ENCODE measurements around the gene CDON. TPM values are rescaled to one million over a fixed set of nuclear protein-coding genes. Genes with fewer than 3 reads are reported as not detected.

The CDON gene
- polyA plus RNA-seq, 1 of the 3 experiments (the other 2 are of a cell fraction): 3.7 TPM

DNA sequence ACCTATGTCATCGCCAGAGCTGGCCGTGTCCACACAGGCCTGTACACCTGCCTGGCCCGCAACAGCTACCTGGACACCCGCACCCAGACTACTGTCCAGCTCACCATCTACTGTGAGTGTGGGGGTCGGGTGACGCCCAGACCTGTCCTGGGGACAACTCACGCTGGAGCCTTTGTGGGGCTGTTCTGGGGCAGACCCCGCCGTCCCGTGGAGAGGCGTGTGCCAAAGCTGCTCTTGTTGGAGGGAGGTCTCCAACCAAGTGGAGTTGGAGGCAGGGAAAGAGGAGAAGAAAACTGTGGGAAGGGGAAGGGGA is 112.5 kb downstream of the CDON start:
- TF ChIP-seq TCF12 (IDR thresholded peaks at IDR 0.05) (no peak), RAD21 (IDR thresholded peaks at IDR 0.05; ENCODE audit: low read length) (no peak), FOXM1 (IDR thresholded peaks at IDR 0.05; ENCODE audit: low read depth) (no peak), CTCF (IDR thresholded peaks at IDR 0.05) (no peak), RCOR1 (IDR thresholded peaks at IDR 0.05; ENCODE audit: low read length) (no peak), GATA2 (CRISPR knock-in tag; IDR thresholded peaks at IDR 0.05) (no peak), FOXJ3 (CRISPR knock-in tag; IDR thresholded peaks at IDR 0.05) (no peak), PBX3 (IDR thresholded peaks at IDR 0.05) (no peak), POLR2AphosphoS5 (IDR thresholded peaks at IDR 0.05; ENCODE audit: low read depth, low read length) (no peak), YY1 (IDR thresholded peaks at IDR 0.05; ENCODE audit: low read depth) (no peak), MAX (IDR thresholded peaks at IDR 0.05; ENCODE audit: low read depth) (no peak), SMC3 (IDR thresholded peaks at IDR 0.05; ENCODE audit: low read depth, low read length) (no peak), SIN3A (IDR thresholded peaks at IDR 0.05; ENCODE audit: borderline replicate concordance, low read depth, low read length) (no peak), RFX5 (IDR thresholded peaks at IDR 0.05; ENCODE audit: low read length) (no peak), NFIC (IDR thresholded peaks at IDR 0.05; ENCODE audit: borderline replicate concordance) (no peak), USF2 (IDR thresholded peaks at IDR 0.05; ENCODE audit: borderline replicate concordance, low read depth, low read length) (no peak), EZH2phosphoT487 (IDR thresholded peaks at IDR 0.05; ENCODE audit: borderline replicate concordance, low read depth) (no peak)
- TF ChIP-seq, protein P1, sequence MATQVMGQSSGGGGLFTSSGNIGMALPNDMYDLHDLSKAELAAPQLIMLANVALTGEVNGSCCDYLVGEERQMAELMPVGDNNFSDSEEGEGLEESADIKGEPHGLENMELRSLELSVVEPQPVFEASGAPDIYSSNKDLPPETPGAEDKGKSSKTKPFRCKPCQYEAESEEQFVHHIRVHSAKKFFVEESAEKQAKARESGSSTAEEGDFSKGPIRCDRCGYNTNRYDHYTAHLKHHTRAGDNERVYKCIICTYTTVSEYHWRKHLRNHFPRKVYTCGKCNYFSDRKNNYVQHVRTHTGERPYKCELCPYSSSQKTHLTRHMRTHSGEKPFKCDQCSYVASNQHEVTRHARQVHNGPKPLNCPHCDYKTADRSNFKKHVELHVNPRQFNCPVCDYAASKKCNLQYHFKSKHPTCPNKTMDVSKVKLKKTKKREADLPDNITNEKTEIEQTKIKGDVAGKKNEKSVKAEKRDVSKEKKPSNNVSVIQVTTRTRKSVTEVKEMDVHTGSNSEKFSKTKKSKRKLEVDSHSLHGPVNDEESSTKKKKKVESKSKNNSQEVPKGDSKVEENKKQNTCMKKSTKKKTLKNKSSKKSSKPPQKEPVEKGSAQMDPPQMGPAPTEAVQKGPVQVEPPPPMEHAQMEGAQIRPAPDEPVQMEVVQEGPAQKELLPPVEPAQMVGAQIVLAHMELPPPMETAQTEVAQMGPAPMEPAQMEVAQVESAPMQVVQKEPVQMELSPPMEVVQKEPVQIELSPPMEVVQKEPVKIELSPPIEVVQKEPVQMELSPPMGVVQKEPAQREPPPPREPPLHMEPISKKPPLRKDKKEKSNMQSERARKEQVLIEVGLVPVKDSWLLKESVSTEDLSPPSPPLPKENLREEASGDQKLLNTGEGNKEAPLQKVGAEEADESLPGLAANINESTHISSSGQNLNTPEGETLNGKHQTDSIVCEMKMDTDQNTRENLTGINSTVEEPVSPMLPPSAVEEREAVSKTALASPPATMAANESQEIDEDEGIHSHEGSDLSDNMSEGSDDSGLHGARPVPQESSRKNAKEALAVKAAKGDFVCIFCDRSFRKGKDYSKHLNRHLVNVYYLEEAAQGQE (IDR thresholded peaks at IDR 0.05; ENCODE audit: low read depth, low read length): no peak
- no peak for DNase-seq
- Histone ChIP-seq H3K4me1 (ENCODE audit: control insufficient read depth in 1 of 2, insufficient read depth in 2 of 2, low read depth in 1 of 2, low read length in 1 of 2) (peaks cover 0 to 51% of the 10 kb centered on the region in 2 experiments; a peak in 2 of 4 replicates), H3F3A (replicated peaks; ENCODE audit: insufficient read depth) (no peaks in the 10 kb centered on the region), H3K4me2 (no peak overlapping the region), H3K4me3 (ENCODE audit: low read depth in 2 of 2, low read length in 1 of 2) (no peak overlapping the region), H3K79me2 (ENCODE audit: insufficient read depth) (no peaks in the 10 kb centered on the region), H3K9me2 (no peaks in the 10 kb centered on the region), H3K36me3 (replicated peaks in 1 of 2; ENCODE audit: control insufficient read depth in 1 of 2, insufficient read depth in 2 of 2, low read length in 1 of 2) (no peaks in the 10 kb centered on the region), H3K9ac (no peak overlapping the region), H2AFZ (ENCODE audit: low read depth) (no peak overlapping the region), H3K9me3 (no peaks in the 10 kb centered on the region), H3K27me3 (ENCODE audit: insufficient read depth) (no peaks in the 10 kb centered on the region), H3K27ac (ENCODE audit: low read depth in 2 of 2, low read length in 1 of 2) (peak overlapping the region in 1 of 2 experiments; percentile 97; a peak in 2 of 4 replicates), H4K20me1 (ENCODE audit: insufficient read depth) (no peaks in the 10 kb centered on the region)
- CTCF ChIA-PET: interaction anchor here (1.1 to 3.5 kb wide), 3 partner anchors 10 to 111 kb away, joined by 3 to 31 read pairs (median 13); no protein-coding TSS in a partner anchor
- POLR2A ChIA-PET: interaction anchor here (1.0 kb wide), 1 partner anchor 162 kb away, joined by 3 read pairs; no protein-coding TSS in a partner anchor
- 87% methylated on average over 7 of the region's 11 CpGs for WGBS (ENCODE audit: low lambda C conversion rate)
